Activated T-helper 2 cell treated with anti-CD3 and anti-CD28 coated beads, Interferon-gamma antibody, Interleukin-2, Interleukin-4, amounts not matched to agents 10 μg/mL and 5 μg/mL and 100 μg/mL, durations not matched to agents 14 hours and 24 hours and 36 hours (primary cell): ENCODE results near the gene ANKRD50. TPM values are rescaled to one million over a fixed set of nuclear protein-coding genes. Genes with fewer than 3 reads are reported as not detected.

Source experiments
- DNase-seq: peaks from one replicate; pipeline ENCODE4 v3.0.0; 2021; ENCODE audit warnings: low spot score
- H3K27ac Mint-ChIP-seq: one replicate; pipeline ENCODE4 v1.8.0; 2021; ENCODE audit warnings: mixed read lengths
- H3K27me3 Mint-ChIP-seq: one replicate; pipeline ENCODE4 v1.8.0; 2021; ENCODE audit warnings: low read depth, mixed read lengths
- H3K36me3 Mint-ChIP-seq: one replicate; pipeline ENCODE4 v1.8.0; 2021; ENCODE audit warnings: low read depth, mixed read lengths
- H3K4me1 Mint-ChIP-seq: one replicate; pipeline ENCODE4 v1.8.0; 2021; ENCODE audit warnings: low read depth, mixed read lengths
- H3K4me3 Mint-ChIP-seq: one replicate; pipeline ENCODE4 v1.8.0; 2021; ENCODE audit warnings: low read depth, mild to moderate bottlenecking, moderate library complexity, mixed read lengths
- H3K9me3 Mint-ChIP-seq: one replicate; pipeline ENCODE4 v1.8.0; 2021; ENCODE audit warnings: mixed read lengths
- intact Hi-C: fragments of 100-400 bp; cut with micrococcal nuclease; formaldehyde crosslinking; loops from one replicate; pipeline ENCODE4 v1.15.1; 2023
- total RNA-seq: library from RNA; stranded (reverse); gene quantifications from 2 replicates; pipeline ENCODE4 v1.2.3, GENCODE V29; 2022

ANKRD50 gene
- total RNA-seq, 1 donor from 2014 or later, result 0.39 TPM

GRCh38 chr4:124697441-124697840 lies 15.1 kb downstream of the ANKRD50 start:
- H3K4me3 Mint-ChIP-seq, result no peak overlapping the region

DNA sequence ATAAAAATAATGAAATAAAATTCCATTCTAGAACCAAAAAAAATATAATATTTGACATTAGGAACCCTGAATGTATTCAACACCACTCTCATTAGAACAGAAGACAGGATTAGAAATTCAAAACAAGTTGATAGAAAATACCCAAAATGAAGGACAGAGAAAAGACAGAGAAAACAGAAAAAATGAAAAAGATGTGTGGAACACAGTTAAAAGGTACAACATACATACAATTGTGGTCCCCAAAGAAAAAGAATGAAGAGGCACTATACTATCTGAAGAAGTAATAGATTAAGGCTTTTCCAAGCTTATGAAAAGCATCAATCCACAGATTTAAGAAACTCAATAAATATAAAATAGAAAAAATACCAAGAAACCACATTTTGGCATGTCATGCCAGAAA lies 16.4 kb downstream of the ANKRD50 start:
- Mint-ChIP-seq H3K9me3 (peaks cover 8% of the 10 kb centered on the region), H3K4me1 (no peaks in the 10 kb centered on the region), H3K27me3 (peaks cover 2% of the 10 kb centered on the region), H3K4me3 (no peak overlapping the region), H3K27ac (no peak overlapping the region), H3K36me3 (no peaks in the 10 kb centered on the region)
- intact Hi-C loops, result no loop called here
- DNase-seq, result no peak

More at GRCh38 chr4:124697441-124697840, 15.1 kb downstream of the ANKRD50 start:
- intact Hi-C loops, result no loop called here
- H3K36me3 Mint-ChIP-seq, result no peaks in the 10 kb centered on the region
- DNase-seq, result no peak
- H3K9me3 Mint-ChIP-seq, result peaks cover 8% of the 10 kb centered on the region
- peaks cover 2% of the 10 kb centered on the region for H3K27me3 Mint-ChIP-seq
- H3K4me1 Mint-ChIP-seq, result no peaks in the 10 kb centered on the region
- H3K27ac Mint-ChIP-seq, result no peak overlapping the region

DNA sequence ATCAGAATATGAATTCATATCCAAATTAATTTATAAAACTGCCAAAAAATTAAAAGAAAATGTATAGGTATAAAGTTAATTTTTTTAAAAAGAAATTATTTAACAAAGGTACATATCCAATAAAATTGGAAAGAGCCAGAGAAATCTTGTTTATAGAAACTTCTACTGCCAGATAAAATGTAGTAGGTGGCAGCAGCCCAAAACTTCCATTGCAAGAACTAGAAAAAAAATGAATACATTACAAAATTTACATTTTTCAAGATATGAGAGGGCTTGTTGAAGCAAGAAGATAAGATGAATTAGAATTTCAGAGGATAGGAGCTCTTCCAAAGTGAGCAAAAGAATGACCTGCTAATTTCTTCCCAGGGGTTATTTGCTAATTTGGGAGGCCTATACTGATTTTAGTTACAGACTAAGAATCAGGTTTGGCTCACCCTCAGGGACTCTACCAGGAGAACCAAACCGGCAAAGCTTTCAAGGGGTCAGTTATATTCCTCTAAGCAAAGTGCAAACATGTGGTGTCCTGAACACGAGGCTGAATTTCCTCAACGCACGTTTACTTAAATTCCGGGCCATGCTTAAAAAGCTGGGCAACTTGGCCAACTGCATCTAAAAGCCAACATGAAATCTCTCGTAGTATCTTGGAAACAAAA lies 17.5 kb downstream of the ANKRD50 start:
- intact Hi-C loops, result no loop called here
- peaks cover 8% of the 10 kb centered on the region for H3K9me3 Mint-ChIP-seq

DNA sequence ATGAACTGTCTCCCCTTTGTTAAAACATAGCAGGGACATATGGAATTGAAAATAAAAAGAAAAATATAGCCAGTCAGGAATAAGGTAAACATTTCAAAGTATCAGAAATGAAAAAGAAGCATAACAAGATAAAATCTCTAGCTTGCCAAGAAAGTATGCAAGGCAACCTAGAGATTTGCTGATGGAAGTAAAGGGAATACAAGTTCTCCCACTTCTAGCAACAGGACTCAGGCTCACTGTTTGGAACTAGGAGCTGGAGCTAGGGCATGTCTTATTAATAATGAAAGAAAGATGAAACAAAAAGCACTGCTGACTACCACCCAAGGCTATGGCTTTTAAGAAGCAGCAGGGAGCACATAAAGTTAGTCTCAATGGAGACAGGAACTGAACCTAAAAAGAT lies 18.2 kb downstream of the ANKRD50 start:
- DNase-seq, result no peak
- H3K4me3 Mint-ChIP-seq, result no peak overlapping the region
- H3K27ac Mint-ChIP-seq, result no peak overlapping the region
- H3K9me3 Mint-ChIP-seq, result peaks cover 8% of the 10 kb centered on the region
- peaks cover 2% of the 10 kb centered on the region for H3K27me3 Mint-ChIP-seq
- H3K36me3 Mint-ChIP-seq, result no peaks in the 10 kb centered on the region
- no peaks in the 10 kb centered on the region for H3K4me1 Mint-ChIP-seq
- intact Hi-C loops, result no loop called here

More for the DNA sequence above, 17.5 kb downstream of the ANKRD50 start:
- DNase-seq, result no peak
- Mint-ChIP-seq H3K4me3 (no peak overlapping the region), H3K4me1 (no peaks in the 10 kb centered on the region), H3K36me3 (no peaks in the 10 kb centered on the region), H3K27me3 (peaks cover 2% of the 10 kb centered on the region), H3K27ac (no peak overlapping the region)

- intact Hi-C loops, result no loop called here
- Mint-ChIP-seq H3K9me3 (peaks cover 8% of the 10 kb centered on the region), H3K27me3 (peaks cover 2% of the 10 kb centered on the region), H3K36me3 (no peaks in the 10 kb centered on the region), H3K27ac (no peak overlapping the region), H3K4me3 (no peak overlapping the region), H3K4me1 (no peaks in the 10 kb centered on the region)
- no peak for DNase-seq
Measured at GRCh38 chr4:124691801-124692200, 20.7 kb downstream of the ANKRD50 start.

- Mint-ChIP-seq H3K4me1 (peaks cover 10% of the 10 kb centered on the region), H3K9me3 (no peaks in the 10 kb centered on the region), H3K27ac (no peak overlapping the region), H3K36me3 (no peaks in the 10 kb centered on the region), H3K4me3 (no peak overlapping the region), H3K27me3 (no peaks in the 10 kb centered on the region)
- no peak for DNase-seq
- intact Hi-C loops, result no loop called here
Measured at GRCh38 chr4:124686279-124686678, 26.3 kb downstream of the ANKRD50 start.

DNA sequence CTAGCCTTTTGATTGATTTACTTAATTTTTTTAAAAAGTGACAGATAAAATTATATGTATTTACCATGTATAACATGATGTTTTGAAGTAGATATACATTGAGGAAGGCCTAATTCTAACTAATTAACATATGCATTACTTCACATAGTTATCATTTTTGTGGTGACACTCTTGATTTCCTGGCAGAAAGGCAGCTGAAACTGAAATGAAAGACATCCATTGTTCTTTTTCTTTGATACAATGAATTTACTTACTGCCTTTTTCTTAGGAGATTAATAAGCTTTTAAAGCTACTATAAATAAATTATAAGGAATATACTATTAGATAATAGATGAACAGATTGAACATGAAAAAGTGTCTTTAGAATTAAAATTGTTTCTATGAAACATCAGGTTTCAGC lies 26.7 kb downstream of the ANKRD50 start:
- DNase-seq, result no peak
- intact Hi-C loops, result no loop called here
- Mint-ChIP-seq H3K27me3 (no peaks in the 10 kb centered on the region), H3K27ac (no peak overlapping the region), H3K9me3 (no peaks in the 10 kb centered on the region), H3K4me3 (no peak overlapping the region), H3K36me3 (no peaks in the 10 kb centered on the region), H3K4me1 (peaks cover 10% of the 10 kb centered on the region)

DNA sequence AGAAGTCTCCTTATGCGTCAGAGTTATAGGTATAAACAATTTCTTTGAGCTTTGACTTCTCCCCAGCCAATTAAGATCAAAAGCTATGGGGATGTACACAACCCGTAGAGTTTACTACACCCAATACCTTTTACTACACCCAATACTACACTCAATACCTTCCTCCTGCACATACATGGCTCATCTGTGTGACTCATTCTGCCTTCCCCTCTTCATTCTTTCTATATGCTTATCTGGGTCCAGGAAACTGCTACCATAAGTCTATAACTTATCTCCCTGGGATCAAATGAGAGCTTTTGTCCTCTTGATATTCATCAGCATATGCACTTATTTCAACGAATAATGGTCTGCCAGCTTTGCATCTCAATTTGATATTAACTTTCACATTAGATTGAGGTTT lies 28.2 kb downstream of the ANKRD50 start:
- intact Hi-C loops, result no loop called here
- no peaks in the 10 kb centered on the region for H3K36me3 Mint-ChIP-seq
- no peak overlapping the region for H3K27ac Mint-ChIP-seq
- peaks cover 10% of the 10 kb centered on the region for H3K4me1 Mint-ChIP-seq
- no peaks in the 10 kb centered on the region for H3K27me3 Mint-ChIP-seq
- no peaks in the 10 kb centered on the region for H3K9me3 Mint-ChIP-seq
- H3K4me3 Mint-ChIP-seq, result no peak overlapping the region
- no peak for DNase-seq

GRCh38 chr4:124682384-124682783 lies 30.1 kb downstream of the ANKRD50 start:
- H3K4me3 Mint-ChIP-seq, result no peak overlapping the region
- H3K9me3 Mint-ChIP-seq, result no peaks in the 10 kb centered on the region
- intact Hi-C loops, result no loop called here
- DNase-seq, result no peak
- no peaks in the 10 kb centered on the region for H3K36me3 Mint-ChIP-seq
- H3K27ac Mint-ChIP-seq, result no peak overlapping the region
- no peaks in the 10 kb centered on the region for H3K27me3 Mint-ChIP-seq
- H3K4me1 Mint-ChIP-seq, result peaks cover 10% of the 10 kb centered on the region

- no peaks in the 10 kb centered on the region for H3K27me3 Mint-ChIP-seq
- no peaks in the 10 kb centered on the region for H3K36me3 Mint-ChIP-seq
- no peak overlapping the region for H3K27ac Mint-ChIP-seq
- no peak overlapping the region for H3K4me3 Mint-ChIP-seq
- H3K4me1 Mint-ChIP-seq, result no peaks in the 10 kb centered on the region
- no peak for DNase-seq
- intact Hi-C loops, result no loop called here
- H3K9me3 Mint-ChIP-seq, result no peaks in the 10 kb centered on the region
Measured at GRCh38 chr4:124666496-124666895, 46.0 kb downstream of the ANKRD50 start.

- H3K4me3 Mint-ChIP-seq, result no peak overlapping the region
- H3K9me3 Mint-ChIP-seq, result no peaks in the 10 kb centered on the region
Measured at GRCh38 chr4:124658795-124659194, 53.7 kb downstream of the ANKRD50 start.

DNA sequence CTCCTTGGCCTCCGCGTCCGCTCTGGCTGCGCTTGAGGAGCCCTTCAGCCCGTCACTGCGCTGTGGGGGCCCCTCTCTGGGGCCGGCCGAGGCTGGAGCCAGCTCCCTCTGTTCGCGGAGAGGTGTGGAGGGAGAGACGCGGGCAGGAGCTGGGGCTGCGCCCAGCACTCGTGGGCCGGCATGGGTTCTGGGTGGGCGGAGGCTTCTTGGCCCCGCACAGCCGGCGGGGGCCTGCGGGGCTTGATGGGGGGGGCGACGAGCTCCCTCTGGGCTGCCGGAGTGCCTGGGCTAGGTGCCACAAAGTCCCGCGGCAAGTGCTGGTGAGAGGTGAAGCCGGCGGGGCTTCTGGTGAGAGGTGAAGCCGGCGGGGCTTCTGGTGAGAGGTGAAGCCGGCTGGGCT lies 61.9 kb downstream of the ANKRD50 start:
- Mint-ChIP-seq H3K36me3 (no peaks in the 10 kb centered on the region), H3K9me3 (no peaks in the 10 kb centered on the region), H3K27ac (no peak overlapping the region), H3K27me3 (no peaks in the 10 kb centered on the region), H3K4me1 (no peaks in the 10 kb centered on the region), H3K4me3 (no peak overlapping the region)
- DNase-seq, result no peak
- intact Hi-C loops, result no loop called here

More at GRCh38 chr4:124658795-124659194, 53.7 kb downstream of the ANKRD50 start:
- Mint-ChIP-seq H3K27ac (no peak overlapping the region), H3K4me1 (no peaks in the 10 kb centered on the region), H3K36me3 (no peaks in the 10 kb centered on the region), H3K27me3 (no peaks in the 10 kb centered on the region)
- DNase-seq, result no peak
- intact Hi-C loops, result no loop called here

DNA sequence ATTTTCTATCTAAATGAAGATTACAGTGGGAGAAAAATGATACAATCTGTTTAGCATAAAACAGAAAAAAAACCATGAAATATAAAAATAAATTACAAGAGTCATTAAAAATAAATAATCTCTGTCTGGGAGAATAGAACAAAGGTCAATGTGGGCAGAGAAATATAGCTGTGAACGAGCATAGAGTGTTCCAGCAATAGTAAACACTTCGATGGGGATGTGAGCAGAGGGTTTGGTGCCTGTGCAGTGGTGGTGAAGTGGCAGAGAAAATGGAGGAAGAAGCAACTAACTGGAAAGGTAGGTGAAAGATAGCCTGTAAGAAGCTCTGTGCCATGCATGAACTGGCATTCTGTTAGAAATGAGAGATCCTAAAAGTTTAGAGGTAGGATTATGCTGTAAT lies 64.9 kb downstream of the ANKRD50 start:
- intact Hi-C loops, result no loop called here
- H3K4me3 Mint-ChIP-seq, result no peak overlapping the region
- no peaks in the 10 kb centered on the region for H3K27me3 Mint-ChIP-seq
- no peaks in the 10 kb centered on the region for H3K36me3 Mint-ChIP-seq
- no peak overlapping the region for H3K27ac Mint-ChIP-seq
- DNase-seq, result no peak
- no peaks in the 10 kb centered on the region for H3K9me3 Mint-ChIP-seq
- no peaks in the 10 kb centered on the region for H3K4me1 Mint-ChIP-seq

- H3K4me1 Mint-ChIP-seq, result no peaks in the 10 kb centered on the region
- H3K27ac Mint-ChIP-seq, result no peak overlapping the region
- intact Hi-C loops, result no loop called here
- no peak for DNase-seq
- no peaks in the 10 kb centered on the region for H3K36me3 Mint-ChIP-seq
- no peak overlapping the region for H3K4me3 Mint-ChIP-seq
- H3K9me3 Mint-ChIP-seq, result no peaks in the 10 kb centered on the region
- no peaks in the 10 kb centered on the region for H3K27me3 Mint-ChIP-seq
Measured at GRCh38 chr4:124644621-124645020, 67.9 kb downstream of the ANKRD50 start.
